ENCODE data around the gene LTN1.
A peak's percentile ranks its signal among the peaks of the same experiment; 100 is the strongest.
"Not testable (repeated sequence)": the region's sequence is repeated elsewhere in the genome, so short reads cannot be mapped to it uniquely, and the experiment has no call there.

LTN1 gene

DNA sequence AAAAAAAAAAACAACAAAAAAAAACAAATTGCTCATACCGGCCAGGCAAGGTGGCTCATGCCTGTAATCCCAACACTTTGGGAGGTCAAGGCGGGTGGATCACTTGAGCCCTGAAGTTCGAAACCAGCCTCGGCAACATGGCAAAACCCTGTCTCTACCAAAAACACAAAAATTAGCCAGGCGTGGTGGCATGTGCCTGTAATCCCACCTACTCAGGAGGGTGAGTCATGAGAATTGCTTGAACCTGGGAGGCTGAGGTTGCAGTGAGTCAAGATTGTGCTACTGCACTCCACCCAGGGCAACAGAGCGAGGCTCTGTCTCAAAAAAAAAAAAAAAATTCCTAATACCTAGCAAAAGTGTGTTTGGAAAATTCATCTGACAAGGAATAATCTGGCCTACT lies 4.5 kb downstream of the LTN1 start:
- not testable (repeated sequence) for DNase-seq (ENCODE audit: low spot score)

DNA sequence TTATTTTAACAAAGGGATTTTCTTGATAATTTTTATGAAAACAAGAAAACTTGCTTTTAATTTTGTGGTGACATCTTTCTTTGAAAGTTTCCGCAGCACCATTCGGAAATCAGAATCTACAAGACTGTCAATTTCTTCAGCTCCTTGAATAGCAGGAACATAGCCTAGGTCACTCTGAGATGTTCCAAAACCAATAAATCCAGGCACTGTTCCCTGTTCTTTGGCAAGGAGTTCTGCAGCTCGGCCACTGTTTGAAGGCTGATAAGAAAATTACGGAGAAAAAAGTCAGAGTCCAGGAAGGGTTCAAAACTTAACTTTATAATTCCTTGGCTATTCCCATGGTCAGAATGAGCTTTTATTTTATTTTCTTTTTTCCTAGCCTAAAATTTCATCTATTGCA lies 6.0 kb downstream of the LTN1 start:
- no peak for DNase-seq (ENCODE audit: low spot score)

DNA sequence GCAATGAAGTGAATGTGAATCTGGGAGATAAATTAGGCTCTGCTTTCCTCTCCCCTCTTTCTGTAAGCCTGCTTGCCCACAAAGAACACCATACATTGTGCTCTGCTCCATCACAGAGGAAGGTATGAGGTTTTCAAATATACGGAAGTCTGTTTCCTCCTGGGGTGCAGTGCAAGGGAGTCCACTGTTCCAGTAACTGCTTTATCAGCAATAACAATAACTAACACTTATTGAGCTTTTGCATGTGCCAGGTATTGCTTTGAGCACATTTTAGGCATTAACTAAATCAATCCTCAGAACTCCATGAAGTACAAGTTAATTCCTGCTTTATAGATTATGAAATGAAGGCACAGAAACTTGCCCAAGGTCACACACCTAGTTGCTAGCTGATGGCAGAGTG lies 10.0 kb downstream of the LTN1 start:
- DNase-seq (ENCODE audit: low spot score) = no peak

DNA sequence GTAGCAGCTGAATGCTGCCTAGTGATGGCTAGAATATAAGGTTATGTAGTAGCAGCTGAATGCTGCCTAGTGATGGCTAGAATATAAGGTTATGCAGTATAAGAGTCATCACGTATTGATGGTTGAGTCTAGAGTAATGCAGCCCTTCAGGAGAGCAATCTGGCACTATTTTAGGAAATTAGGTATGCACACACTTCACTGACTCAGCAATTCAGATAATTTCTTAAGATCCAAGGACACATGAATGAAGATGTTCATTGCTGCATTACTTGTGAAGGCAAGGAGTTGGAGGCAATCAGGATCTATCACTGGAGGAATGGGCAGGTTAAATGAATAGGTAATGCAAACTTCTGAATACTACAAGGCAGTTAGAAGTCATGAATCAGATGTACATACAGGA lies 13.6 kb downstream of the LTN1 start:
- DNase-seq (ENCODE audit: low spot score) = no peak

DNA sequence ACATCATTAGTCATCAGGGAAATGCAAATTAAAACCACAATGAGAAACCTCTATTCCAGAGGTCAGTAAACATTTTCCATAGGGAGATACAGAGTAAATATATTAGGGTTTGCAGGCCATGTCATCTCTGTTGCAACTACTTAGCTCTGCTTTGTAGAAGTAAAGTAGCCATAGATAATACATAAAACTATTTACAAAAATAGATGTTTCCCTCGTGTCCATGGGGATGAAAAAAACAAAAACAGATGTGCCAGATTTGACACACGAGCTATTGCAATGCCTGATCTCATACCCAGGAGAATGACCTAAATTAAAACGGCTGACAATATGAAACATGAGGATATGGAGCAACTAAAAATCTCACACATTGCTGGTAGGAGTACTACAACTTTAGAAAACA lies 17.3 kb downstream of the LTN1 start:
- no peak for DNase-seq (ENCODE audit: low spot score)

DNA sequence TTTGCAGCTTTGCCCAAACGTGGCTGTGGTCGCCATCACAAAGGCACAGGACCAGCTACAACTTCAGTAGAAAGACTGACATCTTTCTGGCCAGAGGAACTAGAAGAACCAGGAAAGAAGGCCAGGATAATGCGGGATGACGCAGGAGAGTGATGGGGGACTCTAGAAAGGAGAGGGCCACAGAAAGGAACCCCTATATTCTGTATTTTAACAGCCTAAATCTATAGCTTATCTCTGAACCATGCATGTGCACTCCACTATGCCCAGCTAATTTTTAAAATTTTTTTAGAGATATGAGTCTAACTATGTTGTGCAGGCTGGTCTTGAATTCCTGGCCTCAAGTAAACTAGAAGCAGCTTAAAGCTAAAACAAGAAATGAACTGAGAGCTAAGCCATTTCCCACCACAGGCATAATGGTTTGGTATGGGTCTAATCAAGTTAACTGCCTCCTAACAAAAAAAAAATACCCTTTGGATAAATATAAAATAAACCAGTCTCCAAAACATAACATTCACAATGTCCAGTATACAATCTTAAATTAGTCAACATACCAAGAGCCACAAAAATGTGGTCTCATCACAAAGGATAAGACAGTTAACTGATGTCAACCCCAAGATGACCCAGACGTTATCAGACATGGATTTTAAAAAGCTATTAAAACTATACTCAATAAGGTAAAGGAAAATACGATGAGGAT lies 18.0 kb downstream of the LTN1 start:
- no peak for DNase-seq (ENCODE audit: low spot score)

- DNase-seq (ENCODE audit: low spot score) = no peak
These were observed 20.3 kb downstream of the LTN1 start for GRCh38 chr21:28972398-28972797.

DNA sequence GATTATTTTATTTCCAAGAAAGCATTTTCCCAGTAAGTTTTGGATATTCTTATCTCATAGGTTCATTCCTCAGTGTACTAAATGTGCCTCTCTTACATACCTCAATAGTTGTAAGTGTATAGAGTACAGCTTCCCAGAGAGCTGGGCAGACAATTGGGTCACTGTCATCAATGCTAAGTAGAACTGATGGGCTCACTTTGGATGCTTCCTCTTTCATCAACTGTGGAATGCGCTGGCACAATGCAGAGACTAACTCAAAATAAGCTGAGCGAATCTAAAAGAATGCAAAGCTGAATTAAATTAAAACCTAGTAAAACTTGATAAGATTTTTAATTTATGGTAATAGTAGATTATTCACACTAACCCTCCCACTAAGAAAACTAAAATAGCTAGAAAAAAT lies 21.5 kb downstream of the LTN1 start:
- peak; percentile 32 for DNase-seq (ENCODE audit: low spot score)

DNA sequence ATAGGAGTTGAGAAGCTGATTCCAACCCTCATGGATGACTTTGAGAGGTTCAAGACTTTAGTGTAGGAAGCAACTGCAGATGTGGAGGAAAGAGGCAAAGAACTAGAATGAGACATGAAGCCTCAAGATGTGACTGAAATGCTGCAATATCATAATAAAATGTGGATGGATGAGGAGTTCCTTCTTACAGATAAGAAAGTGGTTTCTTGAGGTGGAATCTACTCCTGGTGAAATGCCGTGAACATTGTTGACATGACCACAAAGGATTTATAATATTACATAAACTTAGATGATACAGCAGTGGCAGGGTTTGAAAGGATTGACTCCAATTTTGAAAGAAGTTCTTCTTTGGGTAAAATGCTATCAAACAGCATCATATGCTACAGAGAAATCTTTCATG lies 28.8 kb downstream of the LTN1 start:
- DNase-seq (ENCODE audit: low spot score) = no peak

DNA sequence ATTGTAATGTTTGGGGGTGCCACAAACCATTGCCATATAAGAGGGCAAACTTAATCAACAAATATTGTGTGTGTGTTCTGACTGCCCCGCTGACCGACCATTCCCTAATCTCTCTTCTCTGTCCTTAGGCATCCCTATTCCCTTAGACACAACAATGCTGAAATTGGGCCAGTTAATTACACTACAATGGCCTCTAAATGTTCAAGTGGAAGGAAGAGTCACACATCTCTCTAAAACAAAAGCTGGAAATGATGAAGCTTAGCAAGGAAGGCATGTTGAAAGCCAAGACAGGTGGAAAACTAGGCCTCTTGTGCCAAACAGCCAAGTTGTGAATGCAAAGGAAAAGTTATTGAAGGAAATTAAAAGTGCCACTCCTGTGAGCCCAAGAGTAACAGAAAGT lies 30.2 kb downstream of the LTN1 start:
- DNase-seq (ENCODE audit: low spot score) = no peak

DNA sequence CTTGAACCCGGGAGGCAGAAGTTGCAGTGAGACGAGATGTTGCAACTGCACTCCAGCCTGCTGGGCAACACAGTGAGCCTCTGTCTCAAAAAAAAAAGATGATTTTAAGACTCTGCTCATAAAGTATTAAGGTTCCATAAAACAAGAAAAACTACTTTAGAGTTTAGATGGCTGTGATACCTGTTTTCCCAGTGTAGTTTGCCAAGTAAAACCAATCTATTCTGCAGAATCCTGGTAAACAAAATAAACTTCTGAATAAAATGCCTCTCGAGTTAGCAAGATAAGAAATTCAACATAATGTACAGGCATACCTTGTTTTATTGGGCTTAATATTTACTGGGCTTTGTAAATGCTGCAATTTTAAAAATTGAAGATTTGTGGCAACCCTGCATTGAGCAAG lies 30.8 kb downstream of the LTN1 start:
- DNase-seq (ENCODE audit: low spot score) = no peak

- no peak for DNase-seq (ENCODE audit: low spot score)
These were observed 32.4 kb downstream of the LTN1 start for GRCh38 chr21:28960245-28960644.

DNA sequence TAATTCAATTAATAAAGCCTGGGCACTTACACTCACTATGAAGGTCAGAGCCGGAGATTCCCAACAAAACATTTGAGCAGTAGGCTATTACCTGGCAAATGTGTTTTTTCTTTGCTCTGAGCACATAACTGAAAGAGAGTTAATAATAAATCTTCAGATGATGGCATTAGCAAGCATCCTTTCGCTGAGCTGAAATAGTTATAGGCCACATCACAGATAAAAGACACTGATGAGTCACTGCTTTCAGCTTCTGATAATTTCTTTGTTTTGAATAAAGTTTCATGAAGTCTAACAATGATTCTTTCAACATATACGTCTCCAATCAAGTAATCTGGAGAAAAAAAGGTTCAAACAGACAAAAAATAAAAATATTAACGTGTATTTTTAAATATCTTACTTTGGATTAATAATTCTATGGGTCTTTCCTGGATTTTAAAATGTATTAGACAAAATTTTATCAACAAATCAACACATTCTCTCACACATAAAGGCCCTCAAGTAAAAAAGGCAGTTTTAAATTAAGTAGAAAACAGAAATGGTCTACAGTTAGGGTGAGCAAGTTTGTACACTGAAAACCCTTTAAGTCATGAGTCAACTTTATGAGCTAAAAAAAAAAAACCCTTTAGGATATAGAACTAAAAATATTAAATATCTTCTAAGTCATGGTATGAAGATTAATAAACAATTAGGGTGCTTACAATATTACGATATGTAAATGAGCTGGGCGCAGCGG lies 33.1 kb downstream of the LTN1 start:
- DNase-seq (ENCODE audit: low spot score) = no peak

DNA sequence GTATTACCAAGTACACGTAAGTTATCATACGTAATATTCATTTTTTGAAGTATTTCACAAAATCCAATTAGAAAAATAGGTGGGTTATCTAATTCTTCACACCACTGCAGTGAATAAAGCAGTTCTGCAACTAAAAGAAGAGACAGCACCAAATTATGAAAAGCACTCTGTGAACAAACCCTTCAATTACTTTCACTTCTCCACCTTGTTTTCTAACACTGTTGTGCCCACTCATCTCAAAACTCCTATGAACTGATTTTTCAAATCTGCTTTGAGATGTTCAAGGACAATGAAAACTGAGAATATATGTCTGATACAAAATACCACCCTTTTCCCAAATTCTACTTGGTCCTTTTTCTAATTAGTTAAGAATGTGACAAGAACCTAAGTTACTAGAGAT lies 39.4 kb downstream of the LTN1 start:
- no peak for DNase-seq (ENCODE audit: low spot score)

- DNase-seq (ENCODE audit: low spot score) = no peak
These were observed 40.0 kb downstream of the LTN1 start for GRCh38 chr21:28952686-28953085.

GRCh38 chr21:28949318-28949717 lies 43.4 kb downstream of the LTN1 start:
- no peak for DNase-seq (ENCODE audit: low spot score)

- peak; percentile 47 for DNase-seq (ENCODE audit: low spot score)
These were observed 48.4 kb downstream of the LTN1 start for GRCh38 chr21:28944296-28944695.

DNA sequence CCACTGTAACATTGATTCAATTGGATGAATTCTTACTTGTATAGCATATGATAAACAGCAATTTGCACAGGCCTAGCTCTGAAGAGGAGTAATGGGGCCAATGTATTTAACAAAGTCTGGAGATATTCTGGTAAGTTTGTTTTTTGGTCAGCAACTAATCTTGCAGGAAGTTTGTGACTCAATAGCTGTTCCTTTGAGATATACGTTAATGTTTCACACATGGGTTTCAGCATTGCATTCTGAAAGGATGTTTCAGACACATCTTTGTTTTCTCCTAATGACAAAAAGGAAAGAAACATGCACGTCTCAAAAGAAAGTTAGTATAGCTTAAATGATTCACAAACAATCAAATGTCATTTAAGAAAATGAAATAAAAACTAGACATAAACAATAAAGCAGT lies 49.0 kb downstream of the LTN1 start:
- DNase-seq (ENCODE audit: low spot score) = no peak

- DNase-seq (ENCODE audit: low spot score) = no peak
These were observed 54.0 kb downstream of the LTN1 start for GRCh38 chr21:28938726-28939125.

DNA sequence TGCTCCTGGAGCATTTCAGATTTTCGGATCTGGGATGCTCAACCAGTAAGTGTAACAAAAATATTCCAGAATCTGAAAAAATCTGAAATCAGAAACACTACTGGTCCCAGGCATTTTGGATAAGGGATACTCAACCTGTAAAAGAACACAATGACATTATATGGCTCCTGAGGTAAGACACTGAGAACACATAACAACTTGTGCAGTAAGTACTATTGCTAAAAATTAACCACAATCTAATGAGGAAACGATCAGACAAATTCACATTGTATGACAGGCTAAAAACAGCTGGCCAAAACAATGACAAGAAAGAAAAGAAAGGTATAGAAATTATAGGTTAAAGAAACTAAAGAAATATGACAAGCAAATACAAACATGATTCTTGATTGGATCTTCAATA lies 54.9 kb downstream of the LTN1 start:
- no peak for DNase-seq (ENCODE audit: low spot score)

DNA sequence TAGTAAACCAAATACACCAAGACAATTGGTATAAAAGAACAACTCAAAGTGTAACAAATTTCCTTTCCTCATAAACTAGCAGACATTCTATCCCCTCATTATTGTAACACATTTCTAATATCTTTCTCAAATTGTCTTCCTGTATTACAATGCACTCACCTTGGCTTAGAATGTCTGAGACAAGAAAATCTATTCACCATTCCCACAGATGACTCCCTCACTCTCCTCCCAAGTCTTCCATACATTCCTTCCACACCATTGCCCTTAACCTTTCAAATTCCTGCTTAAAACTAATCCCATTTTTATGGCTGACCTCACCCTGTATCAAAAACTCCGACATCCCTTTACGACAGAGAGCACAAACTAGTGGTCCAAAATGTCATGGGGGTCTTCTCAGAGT lies 56.0 kb downstream of the LTN1 start:
- DNase-seq (ENCODE audit: low spot score) = no peak

GRCh38 chr21:28936036-28936435 lies 56.6 kb downstream of the LTN1 start:
- DNase-seq (ENCODE audit: low spot score) = no peak

DNA sequence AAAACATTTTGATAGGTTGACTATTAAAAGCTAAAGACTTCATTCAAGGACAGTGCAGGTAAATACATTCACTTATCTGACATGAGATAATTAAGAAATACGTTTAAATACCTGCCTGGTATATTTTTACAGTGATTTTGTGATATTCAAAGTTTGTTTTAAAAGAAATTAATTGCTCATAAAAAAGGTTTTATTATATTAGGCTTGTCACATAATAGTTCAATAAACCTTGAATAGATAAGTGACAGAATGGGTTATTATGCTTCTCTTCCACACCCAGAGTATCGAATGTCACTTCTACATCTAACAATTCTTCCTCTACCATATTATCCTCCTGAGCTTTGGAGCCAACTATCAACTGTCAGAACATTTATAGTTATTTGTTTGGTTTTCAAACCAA lies 60.0 kb downstream of the LTN1 start:
- no peak for DNase-seq (ENCODE audit: low spot score)

Data from Ammon's horn (tissue), 1 donor.